ENCODE measurements around the gene TRAPPC12. TPM values are rescaled to one million over a fixed set of nuclear protein-coding genes. Genes with fewer than 3 reads are reported as not detected.
"Not testable (repeated sequence)": the region's sequence is repeated elsewhere in the genome, so short reads cannot be mapped to it uniquely, and the experiment has no call there.

Gene TRAPPC12
- total RNA-seq, 3 donors from 2014 or later: 52.5 to 89.6 (median 69.2) TPM

DNA sequence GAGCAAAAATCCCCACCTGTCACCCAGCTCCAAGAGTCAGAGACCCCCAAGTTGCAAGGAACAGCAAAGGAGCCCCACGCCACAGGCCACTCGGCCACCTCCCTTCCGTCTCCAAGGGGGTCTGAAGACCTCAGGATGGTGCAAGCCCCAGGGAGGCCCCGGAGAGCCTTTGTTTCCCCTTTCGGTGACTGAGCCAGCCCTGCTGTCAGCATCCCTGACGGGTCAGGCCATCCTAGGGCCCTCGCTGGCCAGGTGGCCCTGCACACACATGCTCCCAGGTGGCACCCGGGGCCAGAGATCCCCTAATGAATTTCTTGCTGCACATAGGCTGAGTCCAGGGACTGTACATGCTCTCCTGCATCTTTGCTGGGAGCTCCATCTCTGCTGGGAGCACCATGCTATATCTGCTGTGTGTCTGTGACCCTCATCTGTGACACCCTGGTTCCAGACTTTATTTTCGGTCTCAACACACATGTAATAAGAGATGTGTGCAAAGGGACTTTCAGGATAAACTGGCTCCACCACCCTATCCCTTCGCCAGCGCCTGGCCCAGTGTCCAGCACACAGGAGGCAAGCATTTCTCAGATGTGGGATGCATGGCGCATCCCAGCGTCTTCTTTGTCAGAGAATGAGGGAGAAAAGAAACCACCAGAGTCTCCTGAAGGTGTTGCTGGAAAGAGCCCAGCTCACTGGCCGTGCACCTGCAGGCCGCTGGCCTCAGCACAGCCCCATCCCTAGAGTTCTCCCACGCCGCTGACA, 112.4 kb downstream of the TRAPPC12 start:
- no peaks in the 10 kb centered on the region for H3K4me1 ChIP-seq
- no peak for DNase-seq (ENCODE audit: low spot score in 2 of 2)
- no peak overlapping the region for H3K27ac ChIP-seq

DNA sequence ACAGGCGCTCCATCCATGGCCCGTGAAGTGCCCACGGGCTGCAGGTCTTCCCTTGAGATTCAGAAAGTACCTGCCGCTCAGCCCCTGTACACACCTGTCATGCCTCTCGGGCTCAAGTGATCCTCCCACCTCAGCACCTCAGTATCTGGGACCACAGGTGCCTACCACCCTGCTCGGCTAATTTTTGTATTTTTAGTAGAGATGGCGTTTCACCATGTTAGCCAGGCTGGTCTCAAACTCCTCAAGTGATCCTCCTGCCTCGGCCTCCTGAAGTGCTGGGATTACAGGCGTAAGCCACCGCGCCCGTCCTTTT, 112.9 kb downstream of the TRAPPC12 start:
- H3K9me3 ChIP-seq; H3K4me3 ChIP-seq; H3K36me3 ChIP-seq; H3K4me1 ChIP-seq; H3K27me3 ChIP-seq; intact Hi-C loops (cut with DNase I; ENCODE audit: low total_unique reads); DNase-seq (ENCODE audit: low spot score in 2 of 2): not testable (repeated sequence)
- H3K27ac ChIP-seq: peak overlapping the region in 1 of 2 donors; percentile 16

More for the DNA sequence above, 112.4 kb downstream of the TRAPPC12 start:
- H3K36me3 ChIP-seq: no peaks in the 10 kb centered on the region
- TF ChIP-seq POLR2A (IDR thresholded peaks at IDR 0.05): no peak
- TF ChIP-seq, protein P1, sequence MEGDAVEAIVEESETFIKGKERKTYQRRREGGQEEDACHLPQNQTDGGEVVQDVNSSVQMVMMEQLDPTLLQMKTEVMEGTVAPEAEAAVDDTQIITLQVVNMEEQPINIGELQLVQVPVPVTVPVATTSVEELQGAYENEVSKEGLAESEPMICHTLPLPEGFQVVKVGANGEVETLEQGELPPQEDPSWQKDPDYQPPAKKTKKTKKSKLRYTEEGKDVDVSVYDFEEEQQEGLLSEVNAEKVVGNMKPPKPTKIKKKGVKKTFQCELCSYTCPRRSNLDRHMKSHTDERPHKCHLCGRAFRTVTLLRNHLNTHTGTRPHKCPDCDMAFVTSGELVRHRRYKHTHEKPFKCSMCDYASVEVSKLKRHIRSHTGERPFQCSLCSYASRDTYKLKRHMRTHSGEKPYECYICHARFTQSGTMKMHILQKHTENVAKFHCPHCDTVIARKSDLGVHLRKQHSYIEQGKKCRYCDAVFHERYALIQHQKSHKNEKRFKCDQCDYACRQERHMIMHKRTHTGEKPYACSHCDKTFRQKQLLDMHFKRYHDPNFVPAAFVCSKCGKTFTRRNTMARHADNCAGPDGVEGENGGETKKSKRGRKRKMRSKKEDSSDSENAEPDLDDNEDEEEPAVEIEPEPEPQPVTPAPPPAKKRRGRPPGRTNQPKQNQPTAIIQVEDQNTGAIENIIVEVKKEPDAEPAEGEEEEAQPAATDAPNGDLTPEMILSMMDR (IDR thresholded peaks at IDR 0.05): no peak
- TF ChIP-seq POLR2AphosphoS5 (IDR thresholded peaks at IDR 0.05): no peak
- H3K27me3 ChIP-seq: no peaks in the 10 kb centered on the region
- peaks cover 0 to 2% of the 10 kb centered on the region in 2 donors for H3K9me3 ChIP-seq
- intact Hi-C loops (cut with DNase I; ENCODE audit: low total_unique reads): no loop called here
- no peak overlapping the region for H3K4me3 ChIP-seq

DNA sequence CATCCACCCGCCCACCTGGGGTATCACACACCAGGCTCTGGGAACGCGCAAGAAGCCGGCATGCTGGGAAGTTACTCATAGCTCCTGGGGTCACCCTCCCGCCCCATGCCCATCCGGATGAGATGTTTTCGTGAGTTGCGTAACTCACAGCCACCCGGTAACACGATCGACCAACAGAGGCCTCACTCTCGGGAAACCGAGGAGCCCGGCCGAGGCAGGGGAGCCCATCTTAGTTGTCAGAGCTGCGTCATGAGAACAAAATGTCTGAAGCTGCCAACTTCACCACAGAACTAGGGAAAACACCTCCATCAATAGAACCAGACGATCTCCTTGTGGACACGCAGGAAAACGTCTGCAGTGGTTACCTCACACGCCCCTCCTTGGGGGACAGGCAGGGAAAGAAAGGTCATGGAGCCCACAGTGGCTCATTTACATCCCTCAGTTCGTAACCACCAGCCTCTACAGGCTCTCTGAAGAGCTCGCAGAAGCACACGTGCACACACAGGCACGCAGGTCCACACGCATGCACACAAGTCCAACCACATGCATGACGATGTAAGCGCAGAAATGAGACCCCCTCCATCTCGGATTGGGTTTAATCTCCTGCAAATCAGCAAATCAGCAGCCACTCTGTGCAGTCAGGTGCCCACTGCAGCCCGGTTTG, 113.6 kb downstream of the TRAPPC12 start:
- Histone ChIP-seq H3K36me3 (no peaks in the 10 kb centered on the region), H3K4me1 (no peaks in the 10 kb centered on the region), H3K27ac (peak overlapping the region; percentile 16 to 26), H3K9me3 (no peaks in the 10 kb centered on the region), H3K27me3 (no peaks in the 10 kb centered on the region), H3K4me3 (peak overlapping the region in 2 of 3 donors; percentile 4 to 34)
- intact Hi-C loops (cut with DNase I; ENCODE audit: low total_unique reads): no loop called here
- TF ChIP-seq POLR2A (IDR thresholded peaks at IDR 0.05): no peak
- TF ChIP-seq POLR2AphosphoS5 (IDR thresholded peaks at IDR 0.05): peak in 1 of 3 donors; percentile 24
- TF ChIP-seq, protein P1 (IDR thresholded peaks at IDR 0.05): no peak
- DNase-seq (ENCODE audit: low spot score in 2 of 2): peak in 1 of 2 donors; percentile 35

GRCh38 chr2:3493615-3494007, 114.1 kb downstream of the TRAPPC12 start:
- Histone ChIP-seq H3K36me3 (no peaks in the 10 kb centered on the region), H3K27me3 (no peaks in the 10 kb centered on the region), H3K4me3 (peak overlapping the region in 1 of 3 donors; percentile 34), H3K27ac (peak overlapping the region; percentile 16 to 26), H3K9me3 (no peaks in the 10 kb centered on the region), H3K4me1 (no peaks in the 10 kb centered on the region)
- no peak for DNase-seq (ENCODE audit: low spot score in 2 of 2)
- intact Hi-C loops (cut with DNase I; ENCODE audit: low total_unique reads): no loop called here
- TF ChIP-seq, protein P1 (IDR thresholded peaks at IDR 0.05): no peak
- TF ChIP-seq POLR2AphosphoS5 (IDR thresholded peaks at IDR 0.05) (no peak), POLR2A (IDR thresholded peaks at IDR 0.05) (no peak)

DNA sequence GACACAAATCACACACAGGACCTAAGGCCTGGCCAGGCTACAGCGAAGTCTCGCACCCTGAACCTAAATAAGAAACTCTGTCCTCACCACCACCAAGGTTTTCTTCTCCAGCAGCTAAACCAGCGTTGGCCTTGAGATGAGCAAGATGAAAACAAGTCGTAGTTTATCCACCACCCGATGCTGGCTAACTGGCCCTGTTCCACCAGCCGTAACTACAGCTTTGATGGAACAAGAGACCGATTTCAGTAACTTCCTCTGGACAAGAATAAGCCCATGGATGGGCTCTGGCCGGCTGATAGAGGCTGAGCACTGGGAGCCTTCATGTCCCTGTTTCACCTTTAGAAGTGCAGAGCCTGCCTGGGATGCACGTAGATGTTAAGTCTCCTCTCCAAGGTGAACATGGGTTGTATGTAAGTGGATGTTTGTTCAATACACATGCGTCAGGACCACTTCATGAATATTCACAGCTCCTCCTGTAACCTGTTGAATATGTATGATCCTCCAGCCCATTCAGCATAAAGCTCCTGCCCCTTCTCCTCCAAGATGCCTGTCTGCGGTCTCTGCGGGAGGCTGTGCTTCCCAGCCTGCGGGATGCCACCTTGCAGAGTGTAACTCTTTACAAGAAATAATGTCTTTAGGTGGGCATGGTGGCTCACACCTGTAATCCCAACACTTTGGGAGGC, 115.6 kb downstream of the TRAPPC12 start:
- Histone ChIP-seq H3K27me3 (no peaks in the 10 kb centered on the region), H3K4me3 (no peak overlapping the region), H3K36me3 (no peaks in the 10 kb centered on the region), H3K4me1 (no peaks in the 10 kb centered on the region), H3K27ac (no peak overlapping the region), H3K9me3 (no peaks in the 10 kb centered on the region)
- intact Hi-C loops (cut with DNase I; ENCODE audit: low total_unique reads): no loop called here
- no peak for TF ChIP-seq POLR2AphosphoS5 (IDR thresholded peaks at IDR 0.05)
- TF ChIP-seq, protein P1 (IDR thresholded peaks at IDR 0.05): no peak
- DNase-seq (ENCODE audit: low spot score in 2 of 2): no peak

DNA sequence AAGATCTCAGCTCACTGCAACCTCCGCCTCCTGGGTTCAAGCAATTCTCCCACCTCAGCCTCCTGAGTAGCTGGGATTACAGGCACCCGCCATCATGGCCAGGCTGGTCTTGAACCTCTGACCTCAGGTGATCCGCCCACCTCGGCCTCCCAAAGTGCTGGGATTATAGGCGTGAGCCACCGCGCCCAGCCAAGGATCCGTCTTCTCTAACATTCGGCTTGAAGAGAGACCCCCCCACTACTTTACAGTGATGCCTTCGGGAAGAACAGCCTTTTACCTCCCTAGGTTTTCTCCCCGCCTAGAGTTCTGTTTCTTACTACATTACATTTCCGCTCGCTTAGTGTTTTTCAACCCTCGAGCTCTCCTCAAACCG, 117.2 kb downstream of the TRAPPC12 start:
- H3K36me3 ChIP-seq; intact Hi-C loops (cut with DNase I; ENCODE audit: low total_unique reads); H3K4me1 ChIP-seq; DNase-seq (ENCODE audit: low spot score in 2 of 2); H3K27ac ChIP-seq; H3K4me3 ChIP-seq; H3K27me3 ChIP-seq; H3K9me3 ChIP-seq: not testable (repeated sequence)
